SU-DHL-6 (cell line): ENCODE measurements around the gene LGSN.

Experiments
- H2AFZ ChIP-seq: fragments of 200-600 bp; sonication (generic); 2 replicates; pipeline ENCODE4 v1.6.1; 2014; ENCODE audit warnings: low read depth, mild to moderate bottlenecking, moderate library complexity, mixed read lengths, antibody characterized with exemption, low read length; ENCODE audit not compliant: severe bottlenecking
- H3F3A ChIP-seq: fragments of 200-600 bp; shearing (Covaris generic); 2 replicates; pipeline ENCODE4 v1.6.0; 2016; ENCODE audit warnings: antibody characterized with exemption, mild to moderate bottlenecking; ENCODE audit not compliant: insufficient read depth
- H3K27ac ChIP-seq: fragments of 200-600 bp; sonication (generic); 2 replicates; pipeline ENCODE4 v1.5.1; 2016; ENCODE audit warnings: low read depth, mild to moderate bottlenecking, low read length, moderate library complexity, mixed read lengths
- H3K27me3 ChIP-seq: fragments of 200-600 bp; sonication (generic), shearing (Covaris generic); 2 replicates; pipeline ENCODE4 v1.6.0; 2014; ENCODE audit warnings: mild to moderate bottlenecking, low read length
- H3K36me3 ChIP-seq: fragments of 200-600 bp; sonication (generic); 2 replicates; pipeline ENCODE4 v1.6.1; 2014; ENCODE audit warnings: mild to moderate bottlenecking, low read length, mixed read lengths
- H3K4me2 ChIP-seq: fragments of 300-600, 200-600 bp; shearing (Covaris generic), sonication (generic); 2 replicates; pipeline ENCODE4 v1.6.0; 2014; ENCODE audit warnings: low read length, low read depth, mild to moderate bottlenecking; ENCODE audit not compliant: poor library complexity, severe bottlenecking
- H3K4me3 ChIP-seq: fragments of 200-600 bp; sonication (generic); 2 replicates; pipeline ENCODE4 v1.5.1; 2014; ENCODE audit warnings: antibody characterized with exemption, low read length, mild to moderate bottlenecking, mixed read lengths; ENCODE audit not compliant: insufficient read depth, poor library complexity, severe bottlenecking
- H3K79me2 ChIP-seq: fragments of 200-600 bp; sonication (generic); 2 replicates; pipeline ENCODE4 v1.6.1; 2014; ENCODE audit warnings: mild to moderate bottlenecking, low read length, moderate library complexity; ENCODE audit not compliant: insufficient read depth
- H3K9ac ChIP-seq: fragments of 200-600 bp; sonication (generic); 2 replicates; pipeline ENCODE4 v1.7.0; 2014; ENCODE audit warnings: mild to moderate bottlenecking, low read length
- H3K9me2 ChIP-seq: fragments of 200-600 bp; sonication (generic); replicated peaks from 2 replicates; pipeline ENCODE4 v1.6.1; 2014; ENCODE audit warnings: low read length; ENCODE audit not compliant: insufficient read depth
- H3K9me3 ChIP-seq: fragments of 200-600 bp; sonication (generic); 2 replicates; pipeline ENCODE4 v1.6.1; 2014; ENCODE audit warnings: low read length, mixed read lengths; ENCODE audit not compliant: insufficient read depth
- H4K20me1 ChIP-seq: fragments of 200-600 bp; sonication (generic); 2 replicates; pipeline ENCODE4 v1.6.1; 2014; ENCODE audit warnings: low read depth, mild to moderate bottlenecking, antibody characterized with exemption, low read length, moderate library complexity, mixed read lengths
- CTCF ChIP-seq: fragments of 200-600 bp; sonication (generic); IDR thresholded peaks from one replicate; pipeline ENCODE4 v1.5.1; 2017; ENCODE audit warnings: antibody characterized with exemption, mild to moderate bottlenecking, low read length, moderate library complexity; ENCODE audit not compliant: insufficient read depth, poor library complexity, severe bottlenecking
- EZH2phosphoT487 ChIP-seq: fragments of 200-600 bp; sonication (generic), shearing (Covaris generic); conservative IDR thresholded peaks from 2 replicates; pipeline ENCODE4 v1.6.1; 2018; ENCODE audit warnings: mild to moderate bottlenecking, antibody characterized with exemption, low read length, moderate library complexity, mixed read lengths

LGSN gene

GRCh38 chr6:63269470-63269869, 50.3 kb downstream of the LGSN start:
- no peaks in the 10 kb centered on the region for H3K9me3 ChIP-seq
- no peak overlapping the region for H3K4me3 ChIP-seq
- H3K9ac ChIP-seq = no peak overlapping the region
- H3F3A ChIP-seq = no peaks in the 10 kb centered on the region
- H3K27ac ChIP-seq = no peak overlapping the region
- H4K20me1 ChIP-seq = no peaks in the 10 kb centered on the region
- H3K4me2 ChIP-seq = no peak overlapping the region
- no peaks in the 10 kb centered on the region for H3K9me2 ChIP-seq
- no peak overlapping the region for H2AFZ ChIP-seq
- no peaks in the 10 kb centered on the region for H3K36me3 ChIP-seq
- H3K27me3 ChIP-seq = no peaks in the 10 kb centered on the region
- H3K79me2 ChIP-seq = no peaks in the 10 kb centered on the region
- TF ChIP-seq EZH2phosphoT487 (no peak), CTCF (no peak)

- H3K27ac ChIP-seq = no peak overlapping the region
- no peaks in the 10 kb centered on the region for H3K9me3 ChIP-seq
- no peaks in the 10 kb centered on the region for H3K9me2 ChIP-seq
- no peaks in the 10 kb centered on the region for H4K20me1 ChIP-seq
- no peaks in the 10 kb centered on the region for H3K27me3 ChIP-seq
- no peak overlapping the region for H2AFZ ChIP-seq
- H3F3A ChIP-seq = no peaks in the 10 kb centered on the region
- no peaks in the 10 kb centered on the region for H3K36me3 ChIP-seq
- no peak overlapping the region for H3K9ac ChIP-seq
- H3K4me3 ChIP-seq = no peak overlapping the region
- no peaks in the 10 kb centered on the region for H3K79me2 ChIP-seq
- no peak overlapping the region for H3K4me2 ChIP-seq
- no peak for TF ChIP-seq CTCF
- TF ChIP-seq EZH2phosphoT487 = no peak
Observed at GRCh38 chr6:63268574-63268973, 51.2 kb downstream of the LGSN start.

GRCh38 chr6:63267828-63268227, 52.0 kb downstream of the LGSN start:
- Histone ChIP-seq H3F3A (no peaks in the 10 kb centered on the region), H3K36me3 (no peaks in the 10 kb centered on the region), H4K20me1 (no peaks in the 10 kb centered on the region), H2AFZ (no peak overlapping the region), H3K9me3 (no peaks in the 10 kb centered on the region), H3K4me3 (no peak overlapping the region), H3K9ac (no peak overlapping the region), H3K4me2 (no peak overlapping the region), H3K27ac (no peak overlapping the region), H3K27me3 (no peaks in the 10 kb centered on the region), H3K79me2 (no peaks in the 10 kb centered on the region), H3K9me2 (no peaks in the 10 kb centered on the region)
- TF ChIP-seq EZH2phosphoT487 (no peak), CTCF (no peak)

GRCh38 chr6:63267046-63267445, 52.7 kb downstream of the LGSN start:
- Histone ChIP-seq H3K9me2 (no peaks in the 10 kb centered on the region), H4K20me1 (no peaks in the 10 kb centered on the region), H3K36me3 (no peaks in the 10 kb centered on the region), H3K4me2 (no peak overlapping the region), H3F3A (no peaks in the 10 kb centered on the region), H3K9ac (no peak overlapping the region), H2AFZ (no peak overlapping the region), H3K4me3 (no peak overlapping the region), H3K27ac (no peak overlapping the region), H3K79me2 (no peaks in the 10 kb centered on the region), H3K9me3 (no peaks in the 10 kb centered on the region), H3K27me3 (no peaks in the 10 kb centered on the region)
- TF ChIP-seq CTCF (no peak), EZH2phosphoT487 (no peak)
